ENCODE measurements around the gene FMO5. TPM values are rescaled to one million over a fixed set of nuclear protein-coding genes. Genes with fewer than 3 reads are reported as not detected.

Gene FMO5
- total and polyA plus RNA-seq, 2 of the 13 experiments (the other 11 are each of a cell fraction or from before 2014, with no cell fraction given), result 48.2 to 149 TPM

DNA sequence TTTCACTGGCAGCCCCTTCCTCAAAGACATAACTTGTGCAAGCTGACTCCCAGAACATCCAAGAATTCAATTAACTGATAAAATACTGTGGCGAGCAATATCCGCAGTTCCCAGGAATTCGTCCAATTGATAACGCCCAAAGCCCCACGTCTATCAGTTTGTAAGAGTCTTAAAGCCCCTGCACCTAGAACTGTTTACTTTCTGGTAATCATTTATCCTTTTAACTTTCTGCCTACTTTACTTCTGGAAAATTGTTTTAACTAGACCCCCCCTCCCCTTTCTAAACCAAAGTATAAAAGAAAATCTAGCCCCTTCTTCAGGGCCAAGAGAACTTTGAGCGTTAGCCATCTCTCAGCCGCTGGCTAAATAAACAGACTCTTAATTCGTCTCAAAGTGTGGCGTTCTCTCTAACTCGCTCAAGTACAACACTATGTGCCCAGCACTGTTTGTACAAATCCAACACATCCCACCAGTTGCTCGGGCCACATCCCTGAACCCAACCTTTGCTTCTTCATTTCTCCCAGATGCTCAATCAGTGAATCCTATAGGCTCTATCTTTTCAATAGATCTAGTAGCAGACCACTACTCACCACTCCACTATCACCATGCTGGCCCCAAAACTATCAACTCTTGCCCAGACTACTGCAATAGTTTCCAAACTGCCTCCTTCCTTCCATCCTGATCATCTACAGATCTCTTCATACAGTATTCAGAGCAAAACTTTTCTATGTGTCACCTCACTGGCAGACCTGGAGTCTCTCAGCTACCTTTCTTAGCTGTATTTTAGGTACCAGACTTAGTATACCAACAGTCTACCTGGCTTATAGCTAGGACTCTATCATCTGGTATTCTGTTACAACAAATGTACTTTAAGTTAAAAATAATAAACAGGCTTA lies 14.0 kb upstream of the FMO5 start (continued):
- peak; percentile 75 for TF ChIP-seq TCF7 (IDR thresholded peaks at IDR 0.05; ENCODE audit: low read depth)
- peak; percentile 59; the same call in 1 of the 2 replicates for TF ChIP-seq MED13 (CRISPR knock-in tag; IDR thresholded peaks at IDR 0.05)
- TF ChIP-seq SRSF4 (IDR thresholded peaks at IDR 0.05; ENCODE audit: low read depth, low read length, poor library complexity, severe bottlenecking), result no peak
- 0 out of 2 replicates have a peak, but pooled peaks have one; percentile 4 for TF ChIP-seq ZFP1 (CRISPR knock-in tag; IDR thresholded peaks at IDR 0.05)
- no peak for TF ChIP-seq TRIM24 (CRISPR knock-in tag; IDR thresholded peaks at IDR 0.05)
- peak; percentile 41 for TF ChIP-seq SAP130 (CRISPR knock-in tag; IDR thresholded peaks at IDR 0.05; ENCODE audit: low read depth)
- TF ChIP-seq ZNF678 (CRISPR knock-in tag; IDR thresholded peaks at IDR 0.05), result no peak
- 0 out of 2 replicates have a peak, but pooled peaks have one; percentile 68 for TF ChIP-seq ZNF713 (CRISPR knock-in tag; IDR thresholded peaks at IDR 0.05)
- peak; percentile 79 for TF ChIP-seq NFIC (IDR thresholded peaks at IDR 0.05; ENCODE audit: low read length)
- TF ChIP-seq ZBTB34 (CRISPR knock-in tag; IDR thresholded peaks at IDR 0.05), result no peak
- no peak; the same call in 1 of the 2 replicates for TF ChIP-seq GATAD1 (CRISPR knock-in tag; IDR thresholded peaks at IDR 0.05)
- TF ChIP-seq, protein P1, sequence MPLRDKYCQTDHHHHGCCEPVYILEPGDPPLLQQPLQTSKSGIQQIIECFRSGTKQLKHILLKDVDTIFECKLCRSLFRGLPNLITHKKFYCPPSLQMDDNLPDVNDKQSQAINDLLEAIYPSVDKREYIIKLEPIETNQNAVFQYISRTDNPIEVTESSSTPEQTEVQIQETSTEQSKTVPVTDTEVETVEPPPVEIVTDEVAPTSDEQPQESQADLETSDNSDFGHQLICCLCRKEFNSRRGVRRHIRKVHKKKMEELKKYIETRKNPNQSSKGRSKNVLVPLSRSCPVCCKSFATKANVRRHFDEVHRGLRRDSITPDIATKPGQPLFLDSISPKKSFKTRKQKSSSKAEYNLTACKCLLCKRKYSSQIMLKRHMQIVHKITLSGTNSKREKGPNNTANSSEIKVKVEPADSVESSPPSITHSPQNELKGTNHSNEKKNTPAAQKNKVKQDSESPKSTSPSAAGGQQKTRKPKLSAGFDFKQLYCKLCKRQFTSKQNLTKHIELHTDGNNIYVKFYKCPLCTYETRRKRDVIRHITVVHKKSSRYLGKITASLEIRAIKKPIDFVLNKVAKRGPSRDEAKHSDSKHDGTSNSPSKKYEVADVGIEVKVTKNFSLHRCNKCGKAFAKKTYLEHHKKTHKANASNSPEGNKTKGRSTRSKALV (CRISPR knock-in tag; IDR thresholded peaks at IDR 0.05), result no peak
- peak; percentile 66 for TF ChIP-seq IKZF5 (CRISPR knock-in tag; IDR thresholded peaks at IDR 0.05)
- TF ChIP-seq ZBTB25 (CRISPR knock-in tag; IDR thresholded peaks at IDR 0.05), result peak; percentile 34
- TF ChIP-seq SALL1 (CRISPR knock-in tag; IDR thresholded peaks at IDR 0.05), result peak; percentile 56
- TF ChIP-seq BCL6 (CRISPR knock-in tag; IDR thresholded peaks at IDR 0.05), result peak; percentile 77
- peak; percentile 41; the same call in 1 of the 2 replicates for TF ChIP-seq TFAP4 (IDR thresholded peaks at IDR 0.05; ENCODE audit: borderline replicate concordance, low read depth)
- TF ChIP-seq, protein P2, sequence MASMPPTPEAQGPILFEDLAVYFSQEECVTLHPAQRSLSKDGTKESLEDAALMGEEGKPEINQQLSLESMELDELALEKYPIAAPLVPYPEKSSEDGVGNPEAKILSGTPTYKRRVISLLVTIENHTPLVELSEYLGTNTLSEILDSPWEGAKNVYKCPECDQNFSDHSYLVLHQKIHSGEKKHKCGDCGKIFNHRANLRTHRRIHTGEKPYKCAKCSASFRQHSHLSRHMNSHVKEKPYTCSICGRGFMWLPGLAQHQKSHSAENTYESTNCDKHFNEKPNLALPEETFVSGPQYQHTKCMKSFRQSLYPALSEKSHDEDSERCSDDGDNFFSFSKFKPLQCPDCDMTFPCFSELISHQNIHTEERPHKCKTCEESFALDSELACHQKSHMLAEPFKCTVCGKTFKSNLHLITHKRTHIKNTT (CRISPR knock-in tag; IDR thresholded peaks at IDR 0.05), result no peak
- peak; percentile 80 for TF ChIP-seq HNF4A (CRISPR knock-in tag; IDR thresholded peaks at IDR 0.05)
- TF ChIP-seq ATF2 (CRISPR knock-in tag; IDR thresholded peaks at IDR 0.05), result 0 out of 2 replicates have a peak, but pooled peaks have one; percentile 22

Measured in HepG2 (cell line).